KOPT-K1 (cell line): Measurements from ENCODE around the gene PPM1H.

Experiments
- H3K27ac ChIP-seq: fragments of 200-600 bp; sonication (generic); 2 replicates; pipeline ENCODE4 v1.5.1; 2016; ENCODE audit warnings: antibody characterized with exemption, mild to moderate bottlenecking, low read depth, low read length; ENCODE audit not compliant: poor library complexity, severe bottlenecking
- H3K36me3 ChIP-seq: fragments of 200-600 bp; sonication (generic); 2 replicates; pipeline ENCODE4 v1.5.1; 2017; ENCODE audit warnings: antibody characterized with exemption, mild to moderate bottlenecking, low read length, moderate library complexity; ENCODE audit not compliant: insufficient read depth
- H3K9me3 ChIP-seq: fragments of 200-600 bp; sonication (generic); 2 replicates; pipeline ENCODE4 v1.5.1; 2017; ENCODE audit warnings: antibody characterized with exemption, low read length, mild to moderate bottlenecking; ENCODE audit not compliant: insufficient read depth, poor library complexity, severe bottlenecking

Gene PPM1H

DNA sequence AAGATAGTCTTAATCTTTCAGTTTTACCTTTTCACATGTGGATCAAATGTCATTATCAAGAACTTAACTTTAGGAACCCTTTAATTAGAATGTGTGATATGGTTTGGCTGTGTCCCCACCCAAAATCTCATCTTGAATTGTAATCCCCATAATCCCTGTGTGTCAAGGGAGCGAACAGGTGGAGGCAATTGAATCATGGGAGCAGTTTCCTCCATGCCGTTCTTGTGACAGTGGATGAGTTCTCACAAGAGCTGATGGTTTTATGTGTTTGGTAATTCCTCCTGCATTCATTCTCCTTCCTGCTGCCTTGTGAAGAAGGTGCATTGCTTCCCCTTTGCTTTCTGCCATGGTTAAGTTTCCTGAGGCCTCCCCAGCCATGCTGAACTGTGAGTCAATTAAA lies 307.8 kb downstream of the PPM1H start:
- H3K9me3 ChIP-seq, result no peaks in the 10 kb centered on the region
- H3K27ac ChIP-seq, result no peak overlapping the region
- no peaks in the 10 kb centered on the region for H3K36me3 ChIP-seq

DNA sequence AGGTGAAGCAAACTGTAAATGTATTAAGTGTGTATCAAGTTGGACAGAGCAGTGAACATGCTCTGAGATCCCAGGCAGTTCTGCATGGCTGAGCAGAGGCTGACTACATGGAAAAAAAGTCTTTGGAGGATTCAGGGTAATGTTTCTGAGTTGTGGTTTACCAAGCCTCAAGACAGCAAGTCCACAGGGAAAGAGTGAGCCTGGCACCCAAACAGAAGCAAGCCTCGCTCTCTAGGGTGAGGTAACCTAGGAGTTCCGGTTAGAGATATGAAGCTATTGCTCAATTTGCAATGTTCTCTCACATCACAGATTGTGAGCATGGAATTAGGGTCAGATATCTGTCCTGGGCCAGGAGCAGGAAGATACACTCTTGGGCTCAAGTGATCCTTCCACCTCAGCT lies 309.7 kb downstream of the PPM1H start:
- no peaks in the 10 kb centered on the region for H3K36me3 ChIP-seq
- no peaks in the 10 kb centered on the region for H3K9me3 ChIP-seq
- H3K27ac ChIP-seq, result no peak overlapping the region

DNA sequence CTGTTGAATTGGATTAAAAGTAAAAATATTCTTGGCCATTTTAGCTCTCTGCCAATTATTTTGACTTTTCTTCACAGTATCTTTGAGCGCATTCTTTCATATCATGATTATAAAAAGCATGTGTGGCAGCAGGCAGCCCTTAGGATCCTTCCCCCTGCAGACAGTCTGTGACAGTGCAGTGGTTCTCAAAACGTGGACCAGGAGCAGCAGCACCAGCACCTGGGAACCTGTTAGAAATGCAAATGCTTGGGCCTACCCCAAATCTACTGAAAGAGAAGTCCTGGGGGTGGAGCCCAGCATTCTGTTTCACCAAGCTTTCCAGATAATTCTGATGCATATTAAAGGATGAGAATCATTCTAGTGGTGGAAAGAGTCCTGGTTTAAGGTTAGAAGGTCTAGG lies 312.8 kb downstream of the PPM1H start:
- Histone ChIP-seq H3K36me3 (no peaks in the 10 kb centered on the region), H3K27ac (no peak overlapping the region), H3K9me3 (no peaks in the 10 kb centered on the region)

DNA sequence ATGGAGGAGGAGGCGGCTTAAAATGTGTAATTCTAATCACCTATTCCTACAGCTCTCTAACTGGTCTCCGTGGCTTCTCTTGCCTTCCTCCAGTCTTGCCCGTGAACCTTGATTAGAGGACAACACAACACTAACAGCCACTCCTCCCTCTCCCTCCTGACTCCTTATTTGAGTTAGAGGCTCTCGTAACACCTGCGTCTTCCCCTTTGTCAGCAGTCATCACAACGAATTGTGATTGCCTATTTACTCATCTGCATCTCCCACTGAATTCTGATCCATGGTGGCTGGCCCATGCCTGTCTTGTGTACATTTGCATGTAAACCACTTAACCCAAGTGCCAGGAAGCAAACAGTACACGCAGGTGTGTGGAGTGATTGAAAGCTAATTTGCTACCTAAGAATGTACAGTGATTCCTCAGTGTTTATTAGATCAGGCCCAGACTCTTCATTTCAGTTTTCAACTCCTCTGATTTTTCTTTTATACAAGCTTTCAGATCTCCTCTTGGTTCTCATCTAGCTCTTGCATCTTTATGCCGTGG lies 313.8 kb downstream of the PPM1H start:
- Histone ChIP-seq H3K27ac (no peak overlapping the region), H3K9me3 (no peaks in the 10 kb centered on the region), H3K36me3 (no peaks in the 10 kb centered on the region)

DNA sequence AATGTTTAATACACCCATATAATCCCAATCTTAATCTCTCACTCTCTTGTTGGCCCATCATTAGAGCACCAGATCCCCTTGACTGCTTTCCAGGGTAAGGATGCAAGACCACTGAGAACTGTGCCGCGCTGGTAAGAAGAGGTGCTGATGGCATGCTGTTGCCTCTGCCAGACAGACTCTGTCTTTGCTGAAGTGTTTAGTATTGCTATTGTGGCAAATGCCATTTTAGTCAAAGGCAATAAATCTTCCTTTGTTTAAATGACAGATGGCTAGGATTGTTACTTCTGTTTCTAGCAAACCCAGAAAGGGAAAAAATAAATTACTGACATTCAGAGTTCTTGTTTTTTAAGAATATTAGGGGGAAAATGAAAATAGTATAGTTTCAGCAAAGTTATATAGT lies 316.0 kb downstream of the PPM1H start:
- H3K36me3 ChIP-seq, result no peaks in the 10 kb centered on the region
- no peak overlapping the region for H3K27ac ChIP-seq
- no peaks in the 10 kb centered on the region for H3K9me3 ChIP-seq

DNA sequence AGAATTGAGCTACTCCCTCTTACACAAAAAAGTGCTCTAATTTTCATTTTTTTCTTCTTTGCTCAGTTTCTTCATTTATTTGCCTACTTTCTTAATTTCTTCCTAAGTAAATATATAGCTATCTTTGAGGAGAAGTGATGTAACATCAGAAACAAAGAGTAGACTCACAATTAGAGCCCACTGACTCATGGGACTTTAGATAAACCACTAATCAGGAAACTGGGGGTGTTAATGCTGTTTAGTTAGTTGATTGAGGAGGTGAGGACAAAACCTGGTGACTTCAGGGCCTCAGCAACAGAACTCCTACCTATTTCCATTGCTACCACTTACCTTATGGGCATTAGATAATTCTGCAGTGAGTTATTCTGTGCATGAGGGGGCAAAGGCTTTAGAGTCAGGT lies 316.6 kb downstream of the PPM1H start:
- H3K9me3 ChIP-seq, result no peaks in the 10 kb centered on the region
- H3K27ac ChIP-seq, result no peak overlapping the region
- no peaks in the 10 kb centered on the region for H3K36me3 ChIP-seq

DNA sequence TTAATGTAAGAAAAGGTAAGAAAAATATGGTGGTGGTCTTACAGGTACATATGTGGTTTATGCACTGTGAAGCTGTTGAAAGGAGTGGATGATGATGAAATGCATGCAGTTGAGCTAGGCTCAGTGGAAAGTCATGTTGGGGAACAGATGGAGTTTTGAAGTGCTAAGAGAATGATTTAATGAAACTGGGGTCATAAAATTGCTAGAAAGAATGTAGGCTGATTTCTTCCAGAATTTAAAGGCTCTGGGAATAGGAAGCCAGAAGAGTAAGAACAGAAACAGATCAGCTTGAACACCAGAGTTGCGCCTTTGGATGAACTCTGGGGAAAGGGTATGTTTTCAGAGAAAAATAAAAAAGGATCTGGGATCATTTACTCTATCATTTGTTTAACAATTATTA lies 321.9 kb downstream of the PPM1H start:
- Histone ChIP-seq H3K27ac (no peak overlapping the region), H3K9me3 (no peaks in the 10 kb centered on the region), H3K36me3 (no peaks in the 10 kb centered on the region)

DNA sequence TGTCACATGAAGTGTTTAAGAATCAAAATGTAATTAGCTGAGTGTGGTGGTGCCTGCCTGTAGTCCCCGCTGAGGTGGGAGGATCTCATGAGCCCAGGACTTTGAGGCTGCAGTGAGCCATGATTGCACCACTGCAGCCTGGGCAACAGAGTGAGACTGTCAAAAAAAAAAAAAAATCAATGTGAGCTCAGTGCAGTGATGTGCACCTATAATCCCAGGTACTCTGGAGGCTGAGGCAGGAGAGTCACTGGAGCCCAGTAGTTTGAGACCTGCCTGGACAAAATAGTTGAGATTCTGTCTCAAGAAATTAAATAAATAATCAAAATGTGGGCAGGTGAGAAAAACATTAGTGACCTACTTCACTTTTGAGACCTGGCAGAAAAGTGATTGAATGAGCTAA lies 328.3 kb downstream of the PPM1H start:
- peaks cover 11% of the 10 kb centered on the region; the same call in 1 of the 2 replicates for H3K36me3 ChIP-seq
- H3K27ac ChIP-seq, result no peak overlapping the region
- H3K9me3 ChIP-seq, result no peaks in the 10 kb centered on the region

DNA sequence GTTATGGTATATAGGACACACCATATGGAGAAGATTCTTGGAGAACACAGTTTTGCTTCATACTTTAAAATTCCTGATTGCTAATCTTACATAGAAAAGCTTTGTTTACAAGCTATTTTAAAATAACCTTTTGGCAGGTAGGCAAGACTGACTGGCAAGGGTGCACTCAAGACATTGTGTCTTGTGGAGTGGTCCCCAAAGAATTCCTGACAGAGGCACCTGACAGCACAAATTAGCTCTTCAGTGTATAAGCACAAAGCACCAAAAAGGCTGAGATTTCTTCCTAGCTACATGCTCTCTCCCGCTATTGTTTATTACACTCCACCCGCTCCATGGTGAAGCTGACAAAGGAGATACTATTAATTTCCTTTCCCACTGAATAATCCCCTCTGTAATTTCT lies 329.0 kb downstream of the PPM1H start:
- no peaks in the 10 kb centered on the region for H3K9me3 ChIP-seq
- peaks cover 11% of the 10 kb centered on the region; the same call in 1 of the 2 replicates for H3K36me3 ChIP-seq
- H3K27ac ChIP-seq, result no peak overlapping the region

DNA sequence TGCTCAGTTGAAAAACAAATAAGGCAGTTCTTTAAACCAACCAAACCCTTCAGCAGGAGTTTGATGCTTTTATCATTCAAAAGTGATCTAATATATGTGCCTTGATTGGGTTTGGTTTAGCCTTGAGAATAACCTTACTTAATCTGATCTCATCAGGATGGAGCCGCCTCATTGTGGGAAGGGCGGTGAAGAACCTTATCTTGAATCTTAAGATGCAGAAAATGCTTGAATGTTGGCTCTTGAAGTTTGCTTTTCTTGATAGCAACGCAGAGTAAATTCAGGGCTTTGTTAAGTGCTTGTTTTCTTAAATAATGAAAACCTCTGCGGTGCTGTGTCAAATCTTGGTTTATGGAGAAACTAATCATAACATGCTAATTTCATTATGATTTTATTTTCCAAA lies 330.1 kb downstream of the PPM1H start:
- Histone ChIP-seq H3K9me3 (no peaks in the 10 kb centered on the region), H3K36me3 (peaks cover 11% of the 10 kb centered on the region; the same call in 1 of the 2 replicates), H3K27ac (no peak overlapping the region)

DNA sequence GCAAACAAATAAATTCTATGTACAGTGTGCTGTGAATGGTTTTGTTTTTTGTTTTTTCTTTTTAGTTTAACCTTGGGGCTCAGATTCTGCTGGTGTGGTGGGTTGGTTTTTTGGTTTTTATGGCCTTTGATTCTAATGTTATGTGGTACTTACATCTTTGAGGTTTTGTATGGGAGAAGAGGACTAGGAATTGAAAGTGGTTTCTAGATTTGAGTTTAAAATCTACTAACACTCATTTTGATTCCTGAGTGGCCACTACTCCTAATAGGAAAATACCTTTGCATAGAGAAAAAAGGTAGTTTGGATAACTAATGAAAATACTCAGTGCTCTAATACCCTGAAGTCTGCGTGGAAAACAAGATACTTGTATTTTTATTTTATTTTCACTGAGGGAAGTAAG lies 330.6 kb downstream of the PPM1H start:
- Histone ChIP-seq H3K36me3 (peaks cover 11% of the 10 kb centered on the region; the same call in 1 of the 2 replicates), H3K27ac (peak overlapping the region; percentile 97), H3K9me3 (no peaks in the 10 kb centered on the region)

DNA sequence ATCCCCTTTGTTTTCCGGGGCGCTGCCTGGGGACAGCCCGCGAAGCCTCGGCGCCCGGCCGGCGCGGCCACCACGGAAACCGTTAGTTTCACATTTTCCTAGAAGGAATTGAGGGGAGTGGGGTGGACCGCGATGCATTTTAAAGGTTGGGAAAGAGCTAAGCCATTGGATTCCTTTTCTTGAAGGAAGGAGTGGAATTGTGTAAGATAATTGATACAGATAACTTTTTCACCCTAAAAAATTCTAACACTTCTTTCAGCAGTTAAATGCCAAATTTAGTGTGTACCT lies 331.2 kb downstream of the PPM1H start:
- H3K36me3 ChIP-seq, result peaks cover 11% of the 10 kb centered on the region; the same call in 1 of the 2 replicates
- H3K9me3 ChIP-seq, result no peaks in the 10 kb centered on the region
- peak overlapping the region; percentile 97 for H3K27ac ChIP-seq

DNA sequence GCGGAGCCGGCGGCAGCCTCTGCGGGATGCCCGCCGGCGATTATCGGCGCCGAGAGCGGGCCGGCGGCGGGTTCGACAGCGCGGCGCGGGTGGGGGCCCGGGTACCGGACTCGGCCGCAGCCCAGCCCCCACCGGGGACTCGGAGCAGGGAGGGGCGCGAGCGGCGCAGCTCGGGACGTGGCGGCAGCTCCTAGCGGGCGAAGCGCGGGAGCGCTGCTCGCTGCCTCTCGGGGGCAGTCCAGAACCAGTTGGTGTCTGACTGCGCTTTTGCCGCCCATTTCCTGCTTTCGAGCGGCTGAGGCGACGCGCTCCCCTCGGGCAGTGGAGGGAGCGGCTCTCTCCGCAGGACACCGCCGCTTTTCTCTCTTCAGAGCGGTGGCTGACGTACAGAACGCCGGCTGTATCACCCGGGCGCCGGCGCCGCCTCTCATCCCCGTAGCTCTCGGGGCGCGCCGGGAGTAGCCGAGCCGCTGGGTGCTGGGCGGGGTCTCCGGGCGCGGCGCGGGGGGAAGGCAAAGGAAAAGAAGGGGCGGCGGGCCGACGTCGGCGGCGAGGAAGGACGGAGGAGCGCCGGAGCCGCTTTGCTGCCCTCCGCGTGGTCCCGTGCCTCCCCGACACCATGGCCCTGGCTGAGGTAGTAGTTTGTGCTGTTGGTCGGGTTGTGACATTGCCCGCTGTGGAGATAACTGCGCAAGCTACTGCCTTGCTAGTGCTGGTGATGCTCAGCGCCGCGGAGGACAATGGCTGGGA lies 331.7 kb downstream of the PPM1H start:
- peak overlapping the region; percentile 97 for H3K27ac ChIP-seq

DNA sequence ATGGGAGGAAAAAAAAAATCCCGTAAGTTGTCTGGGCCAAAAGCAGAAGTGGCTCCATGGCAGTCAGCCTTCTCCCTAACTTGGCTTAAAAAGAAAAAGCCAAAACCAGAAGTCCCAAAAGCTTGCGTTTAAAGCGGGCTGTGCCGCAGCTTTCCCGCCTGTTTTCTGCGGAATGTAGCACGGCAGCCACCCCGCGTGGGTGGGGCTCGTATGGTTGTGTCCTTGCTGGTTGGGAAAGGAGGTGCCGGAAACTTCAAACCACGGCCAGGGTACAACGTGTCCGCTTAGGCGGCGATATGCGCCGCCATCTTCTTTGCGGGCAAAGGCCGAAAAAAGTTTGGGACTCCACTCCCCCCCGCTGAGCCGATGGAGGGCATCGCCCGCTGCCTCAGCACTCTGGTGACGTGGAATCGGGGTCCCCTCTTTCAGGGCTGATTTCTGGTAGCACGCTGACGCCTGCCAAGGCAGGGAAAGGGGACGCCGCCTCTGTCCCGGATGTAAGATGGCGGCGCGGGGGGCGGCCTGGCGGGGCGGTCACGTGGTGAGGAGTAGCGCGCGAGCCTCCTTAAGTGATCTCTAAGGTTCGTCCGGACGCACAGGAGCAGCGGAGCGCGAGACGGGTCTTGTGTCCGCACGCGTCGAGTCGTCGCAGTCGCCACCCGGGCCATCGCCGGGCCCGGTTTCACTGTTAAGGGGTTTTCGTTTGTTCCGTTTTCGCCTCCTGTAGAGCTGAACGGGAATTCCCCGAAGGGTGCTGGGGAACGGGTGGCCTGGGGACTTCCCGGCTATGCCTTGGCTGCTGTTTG lies 332.5 kb downstream of the PPM1H start:
- H3K27ac ChIP-seq, result peak overlapping the region; percentile 97
- H3K36me3 ChIP-seq, result peaks cover 11% of the 10 kb centered on the region; the same call in 1 of the 2 replicates
- H3K9me3 ChIP-seq, result no peaks in the 10 kb centered on the region

More for the DNA sequence above, 331.7 kb downstream of the PPM1H start:
- Histone ChIP-seq H3K36me3 (peaks cover 11% of the 10 kb centered on the region; the same call in 1 of the 2 replicates), H3K9me3 (no peaks in the 10 kb centered on the region)

DNA sequence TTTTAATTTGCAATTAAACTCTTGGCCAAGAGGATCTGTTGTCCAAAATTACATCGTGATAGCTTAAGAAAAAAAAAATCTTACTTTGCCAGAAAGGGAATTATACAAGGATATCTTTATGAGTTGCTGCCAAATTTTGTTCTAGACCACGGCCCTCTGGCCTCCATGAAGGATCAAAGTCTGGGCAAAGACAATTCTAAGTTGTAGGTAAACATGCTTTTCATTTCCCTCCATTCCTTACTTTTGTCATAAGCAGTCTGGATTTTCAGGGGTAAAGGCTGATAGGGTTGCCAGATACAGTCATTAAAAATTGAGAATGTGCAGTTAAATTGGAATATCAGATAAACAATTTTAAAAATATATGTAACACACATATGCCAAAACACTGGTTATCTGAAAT lies 333.2 kb downstream of the PPM1H start:
- Histone ChIP-seq H3K36me3 (peaks cover 11% of the 10 kb centered on the region), H3K9me3 (no peaks in the 10 kb centered on the region), H3K27ac (peak overlapping the region; percentile 97)
